Gastroesophageal sphincter (tissue), 4 donors: ENCODE results near the gene PSMD3. TPM values are rescaled to one million over a fixed set of nuclear protein-coding genes. Genes with fewer than 3 reads are reported as not detected.

Experiments
- ATAC-seq: fragments of 150-250 bp; one replicate; pipeline ENCODE4 v1.9.1; 2016; ENCODE audit warnings: mild to moderate bottlenecking, moderate library complexity
- H3K27ac ChIP-seq, 4 donors: fragments of 200-600 bp; sonication (generic) in 3 of 4; 1 replicate in 3 of 4; 2 replicates in 1 of 4; pipeline ENCODE4 v1.5.1; 2016 to 2019
- H3K27me3 ChIP-seq: fragments of 200-600 bp; sonication (generic); one replicate; pipeline ENCODE4 v1.5.1; 2019
- H3K36me3 ChIP-seq, 2 donors: fragments of 200-600 bp; sonication (generic); one replicate each; pipeline ENCODE4 v1.5.1; 2019; ENCODE audit warnings: control low read depth in 1 of 2
- H3K4me1 ChIP-seq, 3 donors: fragments of 200-600 bp; sonication (generic); 1 replicate in 2 of 3; 2 replicates in 1 of 3; pipeline ENCODE4 v1.5.1; 2016 to 2019; ENCODE audit warnings: control low read depth in 2 of 3
- H3K4me3 ChIP-seq, 2 donors: fragments of 200-600 bp; sonication (generic); one replicate each; pipeline ENCODE4 v1.5.1; 2019; ENCODE audit warnings: mild to moderate bottlenecking in 1 of 2, moderate library complexity in 1 of 2
- H3K9me3 ChIP-seq, 3 donors: fragments of 200-600 bp; sonication (generic); one replicate each; pipeline ENCODE4 v1.5.1; 2017 to 2019; ENCODE audit warnings: control low read depth in 2 of 3
- CTCF ChIP-seq, 4 experiments: fragments of 200-600 bp in 2 of 4; fragments of 450-650 bp in 2 of 4; sonication (generic) in 1 of 4; IDR thresholded peaks; one replicate each; pipeline ENCODE4 v1.5.1; 2017 to 2019; ENCODE audit warnings: antibody characterized with exemption in 4 of 4, mild to moderate bottlenecking in 2 of 4, moderate library complexity in 2 of 4
- EP300 ChIP-seq: sonication (generic); formaldehyde crosslinking; IDR thresholded peaks from one replicate; pipeline ENCODE4 v1.6.1; 2017; ENCODE audit warnings: antibody characterized with exemption, mild to moderate bottlenecking
- POLR2A ChIP-seq, 2 donors: fragments of 450-650 bp; IDR thresholded peaks; one replicate each; pipeline ENCODE4 v1.6.1; 2017; ENCODE audit warnings: antibody characterized with exemption in 2 of 2, mild to moderate bottlenecking in 2 of 2, moderate library complexity in 1 of 2
- POLR2AphosphoS5 ChIP-seq: sonication (generic); formaldehyde crosslinking; IDR thresholded peaks from one replicate; pipeline ENCODE4 v1.6.1; 2017; ENCODE audit warnings: antibody characterized with exemption
- WGBS, 2 donors: methylation state at CpG; one replicate each; pipeline ENCODE4 v1.1.5; 2018; ENCODE audit warnings: low coverage in 1 of 2; 5-methylcytosine and 5-hydroxymethylcytosine counted together
- small RNA-seq, 4 donors: library from RNA; depleted of rRNA; stranded (forward); fragments of <200 nt; gene quantifications; one replicate each; pipeline ENCODE3, GENCODE V24; 2016
- total RNA-seq, 4 donors: library from RNA; depleted of rRNA; stranded (reverse); fragments of >200 nt; gene quantifications; one replicate each; pipeline ENCODE4 v1.1.0, GENCODE V29; 2016

Gene PSMD3
- total RNA-seq, 4 donors from 2014 or later: 65.1 to 105 (median 78.8) TPM

- ATAC-seq: no peak
- TF ChIP-seq CTCF (IDR thresholded peaks at IDR 0.05) (no peak), POLR2AphosphoS5 (no peak), POLR2A (IDR thresholded peaks at IDR 0.05) (no peak), EP300 (no peak)
- WGBS, 2 donors: 91 to 100% methylated on average over 2 of the region's 2 CpGs
- Histone ChIP-seq H3K4me3 (no peak overlapping the region), H3K9me3 (no peaks in the 10 kb centered on the region), H3K27me3 (no peaks in the 10 kb centered on the region), H3K4me1 (peaks cover 2 to 22% (median 4%) of the 10 kb centered on the region in 3 donors), H3K36me3 (peaks cover 0 to 45% of the 10 kb centered on the region in 2 donors), H3K27ac (no peak overlapping the region)
Measured at GRCh38 chr17:40041196-40041595, 60.6 kb downstream of the PSMD3 start.

Small RNAs within 50 kb of the gene (small RNA-seq; reads per million reads assigned to genes)
- 1,724 to 3,352 (median 1,925) reads per million in 4 donors for gene SNORD124

Other genes with a start within 250 kb of the PSMD3 start
- 1 to 10 TPM in 1 of 4 donors, under 1 TPM in 1, not detected in 2; 0.85 to 5.8 TPM for gene GRB7, start 242.9 kb upstream of the PSMD3 start, total RNA-seq
- 1 to 10 TPM in 2 of 4 donors, under 1 TPM in 2; 0.62 to 1.5 (median 0.95) TPM for gene IKZF3, start 116.5 kb upstream of the PSMD3 start, total RNA-seq
- not detected for gene ZPBP2, start 112.6 kb upstream of the PSMD3 start, total RNA-seq
- gene GSDMB, start 62.2 kb upstream of the PSMD3 start, total RNA-seq: 1 to 10 TPM; 1.1 to 7.9 (median 3.0) TPM
- gene ORMDL3, start 53.2 kb upstream of the PSMD3 start, total RNA-seq: 10 to 100 TPM; 41.9 to 51.2 (median 46.9) TPM
- 1 to 10 TPM in 1 of 4 donors, not detected in 3; 1.1 TPM for gene LRRC3C, start 53.1 kb upstream of the PSMD3 start, total RNA-seq
- gene GSDMA, start 17.8 kb upstream of the PSMD3 start, total RNA-seq: 1 to 10 TPM in 1 of 4 donors, under 1 TPM in 2, not detected in 1; 0.35 to 1.6 (median 0.54) TPM
- gene CSF3, start 34.6 kb downstream of the PSMD3 start, total RNA-seq: 1 to 10 TPM in 1 of 4 donors, not detected in 3; 9.3 TPM
- 10 to 100 TPM; 42.1 to 57.9 (median 50.3) TPM for gene MED24, start 73.6 kb downstream of the PSMD3 start, total RNA-seq
- 100 to 1,000 TPM in 2 of 4 donors, 10 to 100 TPM in 2; 84.8 to 133 (median 102) TPM for gene THRA, start 82.2 kb downstream of the PSMD3 start, total RNA-seq
- gene NR1D1, start 119.8 kb downstream of the PSMD3 start, total RNA-seq: 10 to 100 TPM in 3 of 4 donors, 1 to 10 TPM in 1; 1.5 to 20.4 (median 18.3) TPM
- 100 to 1,000 TPM in 1 of 4 donors, 10 to 100 TPM in 3; 67.0 to 107 (median 88.1) TPM for gene MSL1, start 141.2 kb downstream of the PSMD3 start, total RNA-seq
- gene CASC3, start 159.7 kb downstream of the PSMD3 start, total RNA-seq: 100 to 1,000 TPM in 1 of 4 donors, 10 to 100 TPM in 3; 63.1 to 114 (median 89.1) TPM
- 1 to 10 TPM; 2.4 to 5.2 (median 3.3) TPM for gene RAPGEFL1, start 196.7 kb downstream of the PSMD3 start, total RNA-seq
- 10 to 100 TPM; 10.2 to 18.2 (median 13.5) TPM for gene WIPF2, start 238.5 kb downstream of the PSMD3 start, total RNA-seq